ENCODE results near the gene AHNAK.
A peak's percentile ranks its signal among the peaks of the same experiment; 100 is the strongest.

The AHNAK gene

GRCh38 chr11:62399172-62399877 is 147.3 kb downstream of the AHNAK start:
- Mint-ChIP-seq H3K36me3 (ENCODE audit: low read depth) (no peaks in the 10 kb centered on the region), H3K27ac (no peak overlapping the region), H3K27me3 (ENCODE audit: low read depth, poor library complexity) (peaks cover 9% of the 10 kb centered on the region), H3K9me3 (no peaks in the 10 kb centered on the region), H3K4me3 (peak overlapping the region; percentile 25), H3K4me1 (peaks cover 74% of the 10 kb centered on the region)
- no peak for DNase-seq
- no peak for TF ChIP-seq CTCF (IDR thresholded peaks at IDR 0.05)

GRCh38 chr11:62398011-62398994 is 148.3 kb downstream of the AHNAK start:
- H3K36me3 Mint-ChIP-seq (ENCODE audit: low read depth), result no peaks in the 10 kb centered on the region
- H3K4me1 Mint-ChIP-seq, result peaks cover 75% of the 10 kb centered on the region
- H3K4me3 Mint-ChIP-seq, result no peak overlapping the region
- no peak for TF ChIP-seq CTCF (IDR thresholded peaks at IDR 0.05)
- no peak overlapping the region for H3K27ac Mint-ChIP-seq
- H3K27me3 Mint-ChIP-seq (ENCODE audit: low read depth, poor library complexity), result peaks cover 11% of the 10 kb centered on the region
- H3K9me3 Mint-ChIP-seq, result no peaks in the 10 kb centered on the region
- DNase-seq, result peak; percentile 33

- H3K27me3 Mint-ChIP-seq (ENCODE audit: low read depth, poor library complexity), result peaks cover 12% of the 10 kb centered on the region
- H3K9me3 Mint-ChIP-seq, result no peaks in the 10 kb centered on the region
- no peak overlapping the region for H3K4me3 Mint-ChIP-seq
- H3K27ac Mint-ChIP-seq, result no peak overlapping the region
- H3K36me3 Mint-ChIP-seq (ENCODE audit: low read depth), result no peaks in the 10 kb centered on the region
- peaks cover 55% of the 10 kb centered on the region for H3K4me1 Mint-ChIP-seq
- no peak for TF ChIP-seq CTCF (IDR thresholded peaks at IDR 0.05)
- no peak for DNase-seq
Observed at GRCh38 chr11:62395885-62396551, 150.6 kb downstream of the AHNAK start.

GRCh38 chr11:62394825-62395538 is 151.6 kb downstream of the AHNAK start:
- Mint-ChIP-seq H3K4me1 (peaks cover 46% of the 10 kb centered on the region), H3K4me3 (peak overlapping the region; percentile 75), H3K36me3 (ENCODE audit: low read depth) (no peaks in the 10 kb centered on the region), H3K27ac (no peak overlapping the region), H3K27me3 (ENCODE audit: low read depth, poor library complexity) (peaks cover 12% of the 10 kb centered on the region), H3K9me3 (no peaks in the 10 kb centered on the region)
- peak; percentile 80 for DNase-seq
- TF ChIP-seq CTCF (IDR thresholded peaks at IDR 0.05), result peak; percentile 73

GRCh38 chr11:62393735-62394134 is 152.9 kb downstream of the AHNAK start:
- H3K36me3 Mint-ChIP-seq (ENCODE audit: low read depth), result no peaks in the 10 kb centered on the region
- H3K27ac Mint-ChIP-seq, result no peak overlapping the region
- TF ChIP-seq CTCF (IDR thresholded peaks at IDR 0.05), result no peak
- peaks cover 45% of the 10 kb centered on the region for H3K4me1 Mint-ChIP-seq
- no peaks in the 10 kb centered on the region for H3K9me3 Mint-ChIP-seq
- no peak overlapping the region for H3K4me3 Mint-ChIP-seq
- no peak for DNase-seq
- H3K27me3 Mint-ChIP-seq (ENCODE audit: low read depth, poor library complexity), result peaks cover 12% of the 10 kb centered on the region

Measured in nephron progenitor cell (in vitro differentiated cells).